HG02981 (cell line): Measurements from ENCODE around the gene RELB.
A peak's percentile ranks its signal among the peaks of the same experiment; 100 is the strongest.

Experiments used
- ATAC-seq: cut with Tn5 transposase; IDR thresholded peaks from one replicate; pipeline ENCODE4 v1.9.1; 2021; ENCODE audit warnings: mild to moderate bottlenecking, moderate library complexity; ENCODE audit not compliant: unreplicated experiment

Gene RELB

DNA sequence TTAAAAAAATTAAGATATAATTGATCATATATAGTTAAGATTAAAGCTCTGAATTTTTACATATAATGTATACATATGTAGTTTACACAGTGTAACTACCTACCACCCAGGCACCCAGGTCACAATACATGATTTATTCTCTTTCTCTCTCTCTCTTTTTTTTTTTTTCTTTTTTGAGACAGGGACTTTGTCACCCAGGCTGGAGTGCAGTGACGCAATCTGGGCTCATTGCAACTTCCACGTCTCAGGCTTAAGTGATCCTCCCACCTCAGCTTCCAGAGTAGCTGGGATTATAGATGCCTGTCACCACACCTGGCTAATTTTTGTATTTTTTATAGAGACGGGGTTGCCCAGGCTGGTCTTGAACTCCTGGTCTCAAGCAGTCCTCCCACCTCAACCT lies 18.8 kb downstream of the RELB start:
- ATAC-seq = no peak

- no peak for ATAC-seq
Observed at GRCh38 chr19:45021971-45022370, 20.7 kb downstream of the RELB start.

- ATAC-seq = no peak
Observed at GRCh38 chr19:45023048-45023447, 21.8 kb downstream of the RELB start.

GRCh38 chr19:45025264-45025663 lies 24.0 kb downstream of the RELB start:
- no peak for ATAC-seq

DNA sequence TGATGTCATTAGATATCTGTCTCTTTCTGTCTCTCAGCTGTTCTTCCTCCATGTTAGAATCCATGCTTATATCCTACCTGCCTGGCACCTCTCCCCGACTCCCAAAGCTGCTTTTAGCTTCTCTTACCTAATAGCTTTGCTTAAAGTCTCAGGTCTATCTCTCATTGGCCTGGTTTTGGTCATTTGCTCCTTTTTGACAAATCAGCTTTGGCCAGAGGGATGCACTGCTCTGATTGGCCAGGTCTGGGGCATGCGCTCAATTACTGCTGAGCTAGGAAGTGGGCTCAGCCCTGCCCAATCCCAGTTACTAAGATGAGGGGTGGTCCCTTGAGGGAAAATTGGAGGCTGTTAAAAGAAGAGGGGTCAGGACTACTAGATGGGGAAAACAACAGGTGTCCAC lies 26.1 kb downstream of the RELB start:
- ATAC-seq = no peak

DNA sequence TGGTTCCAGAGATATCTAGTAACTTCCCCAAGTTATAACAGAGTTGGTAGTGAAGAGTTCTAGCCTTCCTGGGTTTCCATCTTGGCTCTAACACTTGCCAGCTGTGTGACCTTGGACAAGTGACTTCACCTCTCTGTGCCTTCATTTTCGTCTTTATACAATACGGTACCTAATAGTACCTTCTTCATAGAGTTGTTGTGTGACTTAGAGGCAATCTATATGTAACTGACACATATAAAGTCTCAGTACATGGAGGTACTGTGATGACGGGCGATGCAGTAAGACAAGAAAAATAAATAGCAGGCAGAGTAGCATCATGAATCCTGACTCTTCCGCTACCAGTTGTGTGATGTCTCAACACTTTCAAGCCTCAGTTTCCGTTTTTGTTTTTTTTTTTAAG lies 29.6 kb downstream of the RELB start:
- ATAC-seq = no peak

GRCh38 chr19:45032421-45032820 lies 31.2 kb downstream of the RELB start:
- ATAC-seq = no peak

DNA sequence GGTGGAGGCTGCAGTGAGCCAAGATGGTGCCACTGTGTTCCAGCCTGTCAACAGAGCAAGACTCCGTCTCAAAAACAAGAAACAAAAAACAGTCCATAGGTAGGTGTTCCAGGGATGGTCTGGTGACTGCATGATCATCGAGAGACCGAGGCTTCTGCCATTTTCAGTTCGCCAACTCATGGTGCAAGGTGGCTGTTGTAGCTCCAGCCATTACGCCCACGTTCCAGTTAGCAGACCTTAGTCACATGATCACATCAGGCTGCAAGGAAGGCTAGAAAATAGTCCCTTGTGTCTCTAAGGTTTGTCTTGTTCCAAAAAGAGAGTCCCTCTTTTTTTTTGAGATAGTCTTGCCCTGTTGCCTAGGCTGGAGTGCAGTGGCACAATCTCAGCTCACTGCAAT lies 34.5 kb downstream of the RELB start:
- ATAC-seq = no peak

GRCh38 chr19:45037393-45038169 lies 36.3 kb downstream of the RELB start:
- no peak for ATAC-seq

GRCh38 chr19:45038931-45039893 lies 37.9 kb downstream of the RELB start, which contains the start of gene CLASRP:
TSS of gene CLASRP (plus strand) at chr19:45039045. CDS start at chr19:45040213, 1,168 bp downstream.
- ATAC-seq = peak; percentile 87

DNA sequence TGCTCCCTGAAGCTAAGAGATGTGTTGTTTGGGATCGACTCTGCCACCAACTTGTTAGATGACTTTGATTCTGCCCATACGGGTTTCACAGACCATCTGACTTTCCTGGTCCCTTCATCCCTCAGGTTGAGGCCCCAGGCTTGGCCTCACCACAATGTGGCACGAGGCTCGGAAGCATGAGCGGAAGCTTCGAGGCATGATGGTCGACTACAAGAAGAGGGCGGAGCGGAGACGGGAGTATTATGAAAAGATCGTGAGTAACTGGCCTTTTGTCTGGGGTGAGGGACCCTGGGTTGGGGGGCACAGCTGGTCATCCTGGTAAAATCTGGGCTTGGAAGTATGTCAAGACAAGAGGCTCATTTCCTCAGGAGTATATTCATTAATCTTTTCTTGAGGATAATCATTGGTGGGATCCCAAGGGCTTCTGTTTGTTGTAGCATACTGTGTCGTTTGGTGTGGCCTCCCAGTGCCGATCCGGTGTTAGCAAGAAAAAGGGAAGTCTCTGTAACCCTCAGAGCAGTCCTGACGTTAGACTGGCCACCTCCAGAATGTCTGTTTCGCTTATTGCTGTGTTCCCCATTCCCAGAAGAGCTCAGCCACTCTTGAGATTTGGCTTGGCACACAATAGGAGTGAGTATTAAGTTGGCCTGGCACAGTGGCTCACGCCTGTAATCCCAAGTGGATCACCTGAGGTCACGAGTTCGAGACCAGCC lies 39.0 kb downstream of the RELB start:
- no peak for ATAC-seq

DNA sequence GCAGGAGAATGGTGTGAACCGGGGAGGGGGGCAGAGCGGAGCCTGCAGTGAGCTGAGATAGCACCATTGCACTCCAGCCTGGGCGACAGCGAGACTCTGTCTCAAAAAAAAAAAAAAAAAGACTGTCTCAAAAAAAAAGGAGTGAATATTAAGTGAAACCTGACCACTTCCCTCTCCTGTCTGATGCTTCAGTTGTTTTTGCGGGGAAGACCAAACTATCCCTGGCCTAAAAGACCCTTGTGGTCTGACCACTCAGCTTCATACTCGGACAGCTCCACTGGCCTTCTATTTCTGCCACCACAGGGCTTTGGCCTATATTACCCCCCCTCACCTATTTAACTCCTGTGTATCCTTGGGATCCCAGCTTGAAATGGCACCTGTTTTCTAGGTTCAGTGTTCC lies 39.9 kb downstream of the RELB start:
- no peak for ATAC-seq

DNA sequence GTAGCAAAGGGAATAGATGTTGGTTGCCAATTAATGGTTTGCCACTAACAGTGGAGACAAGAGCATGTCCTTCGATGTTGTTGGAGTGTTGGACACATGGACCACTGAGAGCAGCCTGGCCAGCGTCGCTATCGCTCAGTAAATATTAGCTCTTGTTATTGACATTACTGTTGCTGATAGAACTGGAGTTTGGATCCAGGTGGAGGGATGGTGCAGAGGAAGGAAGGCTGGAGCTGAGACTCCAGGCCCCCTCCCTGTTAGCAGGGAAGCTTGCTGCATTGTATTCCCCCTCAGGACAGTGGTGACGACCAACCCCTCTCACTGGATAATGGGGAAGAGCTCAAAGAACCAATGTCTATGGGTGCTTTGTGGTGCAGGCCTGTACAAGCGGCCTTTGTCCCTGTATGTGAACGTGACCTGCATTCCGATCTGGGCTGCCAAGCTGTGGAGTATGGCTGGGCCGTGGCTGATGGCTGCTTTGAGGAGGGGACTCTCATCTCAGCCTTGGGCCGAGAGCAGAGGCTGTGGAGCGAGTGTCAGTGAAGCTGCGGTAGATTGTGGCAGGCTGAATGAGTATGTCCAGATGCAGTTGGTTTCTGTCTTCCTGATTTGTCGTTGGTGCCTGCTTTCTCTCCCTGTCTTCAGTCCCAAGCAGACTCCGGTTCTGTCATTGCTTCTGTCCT lies 44.5 kb downstream of the RELB start:
- no peak for ATAC-seq

- no peak for ATAC-seq
Observed at GRCh38 chr19:45046355-45046754, 45.1 kb downstream of the RELB start.

- no peak for ATAC-seq
Observed at GRCh38 chr19:45047188-45047797, 46.0 kb downstream of the RELB start.

GRCh38 chr19:45049073-45049736 lies 47.9 kb downstream of the RELB start:
- no peak for ATAC-seq

DNA sequence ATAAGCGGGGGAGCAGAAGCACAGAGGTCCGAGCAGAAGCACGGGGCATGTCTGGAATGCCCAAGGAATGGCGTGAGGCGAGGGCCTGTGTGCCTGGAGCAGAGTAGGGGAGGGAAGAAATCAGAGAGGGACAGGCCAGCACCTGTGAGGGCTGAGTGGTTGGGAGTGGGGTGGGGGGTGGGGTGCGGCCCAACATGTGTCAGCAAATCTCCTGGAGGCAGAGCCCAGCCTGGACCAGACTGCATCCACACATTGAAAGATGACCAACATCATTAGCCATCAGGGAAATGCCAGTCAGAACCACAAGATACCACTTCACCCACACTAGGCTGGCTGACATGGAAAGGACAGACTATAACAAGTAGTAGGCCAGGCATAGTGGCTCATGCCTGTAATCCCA lies 48.8 kb downstream of the RELB start:
- ATAC-seq = no peak

DNA sequence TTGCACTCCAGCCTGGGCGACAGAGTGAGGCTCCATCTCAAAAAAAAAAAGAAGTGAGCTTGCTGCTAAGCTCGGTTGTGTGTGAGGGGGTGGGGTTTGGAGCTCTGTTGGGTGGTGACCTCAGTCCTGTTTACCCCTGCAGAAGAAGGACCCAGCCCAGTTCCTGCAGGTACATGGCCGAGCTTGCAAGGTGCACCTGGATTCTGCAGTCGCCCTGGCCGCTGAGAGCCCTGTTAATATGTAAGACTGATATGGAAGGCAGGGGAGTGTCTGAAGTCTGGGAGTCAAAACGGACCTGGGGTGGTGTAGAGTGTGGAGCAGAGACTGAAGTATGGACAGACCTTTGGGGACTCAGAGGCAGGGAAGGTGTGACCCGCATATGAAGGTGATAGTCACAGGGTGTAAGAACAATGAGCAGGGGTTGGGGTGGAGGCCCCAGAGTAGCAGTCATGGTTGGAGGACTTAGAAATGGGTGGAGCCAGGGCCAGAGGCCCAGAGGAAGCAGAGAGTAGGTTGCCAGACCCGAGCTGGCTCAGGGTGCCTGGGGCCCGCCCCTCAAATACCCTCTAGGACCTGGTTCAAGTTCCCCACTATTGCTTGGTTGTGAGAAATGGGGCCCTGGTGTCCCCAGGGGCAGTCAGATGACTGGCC lies 50.8 kb downstream of the RELB start:
- ATAC-seq = no peak

DNA sequence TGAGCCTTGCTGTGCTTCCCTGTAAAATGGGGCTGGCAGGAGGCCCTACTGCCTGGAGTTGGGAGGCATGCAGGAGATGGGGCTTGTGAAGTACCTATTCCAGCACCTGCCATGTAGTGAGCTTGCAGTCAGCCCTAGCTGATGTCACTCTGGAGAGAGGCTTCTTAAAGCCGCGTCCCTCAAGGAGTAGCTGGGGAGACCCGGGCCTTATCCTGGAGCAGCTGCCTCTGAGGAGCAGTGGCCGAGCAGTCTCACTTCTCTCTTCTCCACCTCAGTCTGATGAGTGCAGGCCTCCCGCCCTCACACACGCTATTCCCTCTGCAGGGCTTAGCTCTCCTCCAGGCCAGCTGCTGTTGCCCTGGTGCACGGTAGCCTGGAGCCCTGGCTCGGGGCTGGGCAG lies 55.6 kb downstream of the RELB start:
- ATAC-seq = no peak
